ENCODE measurements around the gene PPP1R14B. TPM values are rescaled to one million over a fixed set of nuclear protein-coding genes. Genes with fewer than 3 reads are reported as not detected.

The PPP1R14B gene
- total and polyA plus RNA-seq, 2 of the 13 experiments (the other 11 are each of a cell fraction or from before 2014, with no cell fraction given): 110 to 148 TPM

DNA sequence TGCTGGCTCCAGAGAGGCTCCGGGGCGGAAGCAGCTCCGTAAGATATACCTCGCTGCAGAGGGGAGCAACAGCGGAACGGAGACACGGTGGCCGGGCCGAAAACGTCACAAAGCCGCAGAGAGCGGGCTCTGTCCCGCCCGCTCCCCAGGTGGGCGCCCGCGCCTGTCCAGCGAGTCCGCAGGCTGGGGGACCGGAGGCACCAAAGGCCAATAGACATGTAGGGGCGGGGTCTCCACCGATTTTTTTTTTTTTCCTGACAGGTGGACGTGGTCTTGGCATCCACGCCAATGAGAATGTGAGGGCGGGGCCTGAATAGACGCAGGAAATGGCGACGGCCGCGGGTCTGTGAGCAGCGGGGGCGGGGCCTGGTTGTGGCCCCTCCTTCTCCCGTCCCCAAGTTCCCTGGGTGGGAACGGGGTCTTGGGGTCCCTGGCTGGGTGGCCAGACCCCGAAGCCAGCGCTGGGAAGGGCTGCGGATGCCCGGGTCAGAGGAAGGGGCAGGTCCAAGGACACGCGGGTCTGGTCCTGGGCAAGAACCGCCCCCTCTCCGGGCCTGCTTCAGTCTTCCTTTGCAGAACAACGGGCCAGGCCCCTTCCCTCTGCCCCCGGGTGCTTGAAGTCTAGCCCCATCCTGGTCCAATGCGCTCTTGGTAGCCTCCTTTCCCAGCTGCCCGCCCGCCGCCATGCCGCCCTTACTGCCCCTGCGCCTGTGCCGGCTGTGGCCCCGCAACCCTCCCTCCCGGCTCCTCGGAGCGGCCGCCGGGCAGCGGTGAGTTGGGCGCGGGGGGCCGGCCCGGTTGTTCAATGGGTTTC lies 16.4 kb downstream of the PPP1R14B start, which contains the start of gene DNAJC4 (continued):
- TF ChIP-seq TAF1 (CRISPR knock-in tag; IDR thresholded peaks at IDR 0.05): peak; percentile 65
- no peak for TF ChIP-seq ZNF614 (CRISPR knock-in tag; IDR thresholded peaks at IDR 0.05; ENCODE audit: borderline replicate concordance)
- no peak for TF ChIP-seq TRIM24 (CRISPR knock-in tag; IDR thresholded peaks at IDR 0.05)
- TF ChIP-seq ZNF292 (CRISPR knock-in tag; IDR thresholded peaks at IDR 0.05; ENCODE audit: borderline replicate concordance, low read depth): 0 out of 2 replicates have a peak, but pooled peaks have one; percentile 24
- TF ChIP-seq HNRNPL (IDR thresholded peaks at IDR 0.05; ENCODE audit: low read depth, low read length): 0 out of 2 replicates have a peak, but pooled peaks have one; percentile 11
- TF ChIP-seq ZBTB42 (CRISPR knock-in tag; IDR thresholded peaks at IDR 0.05): no peak
- TF ChIP-seq HCFC1 (IDR thresholded peaks at IDR 0.05; ENCODE audit: low read depth, low read length): no peak
- no peak for TF ChIP-seq FOXA1 (IDR thresholded peaks at IDR 0.05)
- no peak for TF ChIP-seq FOXA1 (CRISPR knock-in tag; IDR thresholded peaks at IDR 0.05)
- TF ChIP-seq, protein P1, sequence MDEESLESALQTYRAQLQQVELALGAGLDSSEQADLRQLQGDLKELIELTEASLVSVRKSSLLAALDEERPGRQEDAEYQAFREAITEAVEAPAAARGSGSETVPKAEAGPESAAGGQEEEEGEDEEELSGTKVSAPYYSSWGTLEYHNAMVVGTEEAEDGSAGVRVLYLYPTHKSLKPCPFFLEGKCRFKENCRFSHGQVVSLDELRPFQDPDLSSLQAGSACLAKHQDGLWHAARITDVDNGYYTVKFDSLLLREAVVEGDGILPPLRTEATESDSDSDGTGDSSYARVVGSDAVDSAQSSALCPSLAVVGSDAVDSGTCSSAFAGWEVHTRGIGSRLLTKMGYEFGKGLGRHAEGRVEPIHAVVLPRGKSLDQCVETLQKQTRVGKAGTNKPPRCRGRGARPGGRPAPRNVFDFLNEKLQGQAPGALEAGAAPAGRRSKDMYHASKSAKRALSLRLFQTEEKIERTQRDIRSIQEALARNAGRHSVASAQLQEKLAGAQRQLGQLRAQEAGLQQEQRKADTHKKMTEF (CRISPR knock-in tag; IDR thresholded peaks at IDR 0.05): no peak
- no peak for TF ChIP-seq TP53 (CRISPR knock-in tag; conservative IDR thresholded peaks at IDR 0.05)
- TF ChIP-seq ZBTB7A (CRISPR knock-in tag; IDR thresholded peaks at IDR 0.05): peak; percentile 93
- TF ChIP-seq ZNF883 (CRISPR knock-in tag; IDR thresholded peaks at IDR 0.05; ENCODE audit: not compliant biosample characterization): no peak
- TF ChIP-seq PHB2 (IDR thresholded peaks at IDR 0.05; ENCODE audit: partially characterized antibody): no peak
- TF ChIP-seq ZNF558 (CRISPR knock-in tag; IDR thresholded peaks at IDR 0.05; ENCODE audit: borderline replicate concordance): peak; percentile 83; the same call in 1 of the 2 replicates
- TF ChIP-seq, protein P2, sequence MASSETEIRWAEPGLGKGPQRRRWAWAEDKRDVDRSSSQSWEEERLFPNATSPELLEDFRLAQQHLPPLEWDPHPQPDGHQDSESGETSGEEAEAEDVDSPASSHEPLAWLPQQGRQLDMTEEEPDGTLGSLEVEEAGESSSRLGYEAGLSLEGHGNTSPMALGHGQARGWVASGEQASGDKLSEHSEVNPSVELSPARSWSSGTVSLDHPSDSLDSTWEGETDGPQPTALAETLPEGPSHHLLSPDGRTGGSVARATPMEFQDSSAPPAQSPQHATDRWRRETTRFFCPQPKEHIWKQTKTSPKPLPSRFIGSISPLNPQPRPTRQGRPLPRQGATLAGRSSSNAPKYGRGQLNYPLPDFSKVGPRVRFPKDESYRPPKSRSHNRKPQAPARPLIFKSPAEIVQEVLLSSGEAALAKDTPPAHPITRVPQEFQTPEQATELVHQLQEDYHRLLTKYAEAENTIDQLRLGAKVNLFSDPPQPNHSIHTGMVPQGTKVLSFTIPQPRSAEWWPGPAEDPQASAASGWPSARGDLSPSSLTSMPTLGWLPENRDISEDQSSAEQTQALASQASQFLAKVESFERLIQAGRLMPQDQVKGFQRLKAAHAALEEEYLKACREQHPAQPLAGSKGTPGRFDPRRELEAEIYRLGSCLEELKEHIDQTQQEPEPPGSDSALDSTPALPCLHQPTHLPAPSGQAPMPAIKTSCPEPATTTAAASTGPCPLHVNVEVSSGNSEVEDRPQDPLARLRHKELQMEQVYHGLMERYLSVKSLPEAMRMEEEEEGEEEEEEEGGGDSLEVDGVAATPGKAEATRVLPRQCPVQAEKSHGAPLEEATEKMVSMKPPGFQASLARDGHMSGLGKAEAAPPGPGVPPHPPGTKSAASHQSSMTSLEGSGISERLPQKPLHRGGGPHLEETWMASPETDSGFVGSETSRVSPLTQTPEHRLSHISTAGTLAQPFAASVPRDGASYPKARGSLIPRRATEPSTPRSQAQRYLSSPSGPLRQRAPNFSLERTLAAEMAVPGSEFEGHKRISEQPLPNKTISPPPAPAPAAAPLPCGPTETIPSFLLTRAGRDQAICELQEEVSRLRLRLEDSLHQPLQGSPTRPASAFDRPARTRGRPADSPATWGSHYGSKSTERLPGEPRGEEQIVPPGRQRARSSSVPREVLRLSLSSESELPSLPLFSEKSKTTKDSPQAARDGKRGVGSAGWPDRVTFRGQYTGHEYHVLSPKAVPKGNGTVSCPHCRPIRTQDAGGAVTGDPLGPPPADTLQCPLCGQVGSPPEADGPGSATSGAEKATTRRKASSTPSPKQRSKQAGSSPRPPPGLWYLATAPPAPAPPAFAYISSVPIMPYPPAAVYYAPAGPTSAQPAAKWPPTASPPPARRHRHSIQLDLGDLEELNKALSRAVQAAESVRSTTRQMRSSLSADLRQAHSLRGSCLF (CRISPR knock-in tag; IDR thresholded peaks at IDR 0.05; ENCODE audit: borderline replicate concordance): no peak
- no peak for TF ChIP-seq ZNF615 (CRISPR knock-in tag; IDR thresholded peaks at IDR 0.05; ENCODE audit: borderline replicate concordance)
- TF ChIP-seq ZNF572 (CRISPR knock-in tag; IDR thresholded peaks at IDR 0.05): no peak
- no peak for TF ChIP-seq ZNF644 (CRISPR knock-in tag; IDR thresholded peaks at IDR 0.05; ENCODE audit: low read depth)
- no peak for TF ChIP-seq TEAD2 (CRISPR knock-in tag; IDR thresholded peaks at IDR 0.05)
- TF ChIP-seq PITX1 (CRISPR knock-in tag; IDR thresholded peaks at IDR 0.05): no peak; the same call in 1 of the 2 replicates
- TF ChIP-seq, protein P3, sequence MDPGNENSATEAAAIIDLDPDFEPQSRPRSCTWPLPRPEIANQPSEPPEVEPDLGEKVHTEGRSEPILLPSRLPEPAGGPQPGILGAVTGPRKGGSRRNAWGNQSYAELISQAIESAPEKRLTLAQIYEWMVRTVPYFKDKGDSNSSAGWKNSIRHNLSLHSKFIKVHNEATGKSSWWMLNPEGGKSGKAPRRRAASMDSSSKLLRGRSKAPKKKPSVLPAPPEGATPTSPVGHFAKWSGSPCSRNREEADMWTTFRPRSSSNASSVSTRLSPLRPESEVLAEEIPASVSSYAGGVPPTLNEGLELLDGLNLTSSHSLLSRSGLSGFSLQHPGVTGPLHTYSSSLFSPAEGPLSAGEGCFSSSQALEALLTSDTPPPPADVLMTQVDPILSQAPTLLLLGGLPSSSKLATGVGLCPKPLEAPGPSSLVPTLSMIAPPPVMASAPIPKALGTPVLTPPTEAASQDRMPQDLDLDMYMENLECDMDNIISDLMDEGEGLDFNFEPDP (CRISPR knock-in tag; conservative IDR thresholded peaks at IDR 0.05): no peak
- no peak for TF ChIP-seq ZKSCAN8 (CRISPR knock-in tag; IDR thresholded peaks at IDR 0.05; ENCODE audit: borderline replicate concordance)
- no peak for TF ChIP-seq SOX6 (IDR thresholded peaks at IDR 0.05)
- no peak for TF ChIP-seq SOX6 (CRISPR knock-in tag; IDR thresholded peaks at IDR 0.05)

Data from HepG2 (cell line).